ENCODE results near the gene SERPINE1.
A peak's percentile ranks its signal among the peaks of the same experiment; 100 is the strongest.
"Not testable (repeated sequence)": the region's sequence is repeated elsewhere in the genome, so short reads cannot be mapped to it uniquely, and the experiment has no call there.

SERPINE1 gene

GRCh38 chr7:101093906-101094305 lies 33.0 kb upstream of the SERPINE1 start:
- Histone ChIP-seq H3K27me3 (ENCODE audit: low read depth, low read length) (no peaks in the 10 kb centered on the region), H3K27ac (ENCODE audit: low read length) (no peak overlapping the region), H3K4me1 (ENCODE audit: control insufficient read depth in 1 of 2, insufficient read depth in 2 of 2, low read length in 2 of 2) (no peaks in the 10 kb centered on the region), H3K9me3 (ENCODE audit: control insufficient read depth in 1 of 2, low read length in 2 of 2) (no peaks in the 10 kb centered on the region), H3K4me3 (ENCODE audit: low read depth in 1 of 2, low read length in 2 of 2) (no peak overlapping the region), H3K36me3 (ENCODE audit: control insufficient read depth in 1 of 2, insufficient read depth in 2 of 2, low read length in 2 of 2) (peaks cover 11% of the 10 kb centered on the region in 2 donors)

- no peak overlapping the region for H3K27ac ChIP-seq (ENCODE audit: low read length)
- H3K4me3 ChIP-seq (ENCODE audit: low read depth in 1 of 2, low read length in 2 of 2): no peak overlapping the region
- peaks cover 7 to 9% of the 10 kb centered on the region in 2 donors for H3K36me3 ChIP-seq (ENCODE audit: control insufficient read depth in 1 of 2, insufficient read depth in 2 of 2, low read length in 2 of 2)
- no peaks in the 10 kb centered on the region for H3K9me3 ChIP-seq (ENCODE audit: control insufficient read depth in 1 of 2, low read length in 2 of 2)
- H3K27me3 ChIP-seq (ENCODE audit: low read depth, low read length): no peaks in the 10 kb centered on the region
- H3K4me1 ChIP-seq (ENCODE audit: control insufficient read depth in 1 of 2, insufficient read depth in 2 of 2, low read length in 2 of 2): no peaks in the 10 kb centered on the region
Observed at GRCh38 chr7:101094376-101094775, 32.5 kb upstream of the SERPINE1 start.

- Histone ChIP-seq H3K4me1 (ENCODE audit: control insufficient read depth in 1 of 2, insufficient read depth in 2 of 2, low read length in 2 of 2) (no peaks in the 10 kb centered on the region), H3K4me3 (ENCODE audit: low read depth in 1 of 2, low read length in 2 of 2) (no peak overlapping the region), H3K9me3 (ENCODE audit: control insufficient read depth in 1 of 2, low read length in 2 of 2) (no peaks in the 10 kb centered on the region), H3K36me3 (ENCODE audit: control insufficient read depth in 1 of 2, insufficient read depth in 2 of 2, low read length in 2 of 2) (peaks cover 1 to 6% of the 10 kb centered on the region in 2 donors), H3K27me3 (ENCODE audit: low read depth, low read length) (no peaks in the 10 kb centered on the region), H3K27ac (ENCODE audit: low read length) (no peak overlapping the region)
Observed at GRCh38 chr7:101094791-101095375, 32.0 kb upstream of the SERPINE1 start.

DNA sequence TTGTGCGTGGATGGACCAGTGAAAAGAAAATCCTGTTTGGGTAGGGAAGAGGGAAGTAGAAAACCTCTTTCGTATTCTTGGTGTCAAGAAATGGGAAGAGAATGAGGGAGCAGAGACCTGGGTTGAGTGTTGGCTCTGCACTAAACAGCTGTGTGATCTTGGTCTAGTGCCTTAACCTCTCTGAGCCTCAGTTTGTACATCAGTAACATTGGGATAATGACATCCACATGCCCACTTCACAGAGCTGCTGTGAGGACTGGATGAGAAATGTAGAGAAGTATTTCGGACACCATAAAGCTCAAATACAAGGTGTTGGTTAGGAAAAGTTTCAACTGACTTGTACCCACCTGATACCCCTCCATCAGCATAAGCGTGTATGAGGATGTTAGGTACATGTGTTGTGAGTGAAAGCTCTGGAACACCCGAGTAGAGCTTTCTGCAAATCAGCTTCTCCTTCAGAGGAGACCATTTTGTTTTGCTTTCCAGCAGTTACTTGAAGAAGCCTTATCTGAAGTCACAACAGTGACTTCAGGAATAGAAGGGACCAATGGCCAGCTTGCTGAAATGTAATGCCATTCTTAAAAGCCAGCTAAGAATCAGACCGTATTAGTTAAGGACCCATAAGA lies 30.5 kb upstream of the SERPINE1 start:
- H3K4me1 ChIP-seq (ENCODE audit: control insufficient read depth in 1 of 2, insufficient read depth in 2 of 2, low read length in 2 of 2): peaks cover 5% of the 10 kb centered on the region in 2 donors
- no peak overlapping the region for H3K27ac ChIP-seq (ENCODE audit: low read length)
- H3K36me3 ChIP-seq (ENCODE audit: control insufficient read depth in 1 of 2, insufficient read depth in 2 of 2, low read length in 2 of 2): no peaks in the 10 kb centered on the region
- H3K9me3 ChIP-seq (ENCODE audit: control insufficient read depth in 1 of 2, low read length in 2 of 2): no peaks in the 10 kb centered on the region
- no peak overlapping the region for H3K4me3 ChIP-seq (ENCODE audit: low read depth in 1 of 2, low read length in 2 of 2)
- H3K27me3 ChIP-seq (ENCODE audit: low read depth, low read length): no peaks in the 10 kb centered on the region

DNA sequence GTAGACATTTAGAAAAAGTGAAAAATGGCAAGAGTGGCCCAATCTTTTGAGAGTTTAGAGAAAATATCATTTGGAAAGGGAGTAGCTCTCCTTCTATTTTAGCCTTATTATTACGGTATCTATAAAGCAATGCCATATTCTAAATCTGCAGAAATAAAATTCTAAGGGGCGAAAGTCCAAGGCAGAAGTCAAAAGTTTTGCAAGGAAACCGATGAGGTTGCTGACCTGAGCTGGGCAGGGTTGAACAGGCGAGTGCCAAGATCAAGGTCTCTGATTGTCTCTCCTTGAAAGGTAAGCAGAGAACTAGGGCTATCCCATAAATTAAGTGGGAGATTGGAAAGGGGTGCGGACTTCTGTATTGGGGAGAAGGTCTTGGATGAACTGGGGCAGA lies 30.0 kb upstream of the SERPINE1 start:
- Histone ChIP-seq H3K27ac (ENCODE audit: low read length) (no peak overlapping the region), H3K4me3 (ENCODE audit: low read depth in 1 of 2, low read length in 2 of 2) (no peak overlapping the region), H3K36me3 (ENCODE audit: control insufficient read depth in 1 of 2, insufficient read depth in 2 of 2, low read length in 2 of 2) (no peaks in the 10 kb centered on the region), H3K27me3 (ENCODE audit: low read depth, low read length) (no peaks in the 10 kb centered on the region), H3K9me3 (ENCODE audit: control insufficient read depth in 1 of 2, low read length in 2 of 2) (no peaks in the 10 kb centered on the region), H3K4me1 (ENCODE audit: control insufficient read depth in 1 of 2, insufficient read depth in 2 of 2, low read length in 2 of 2) (peaks cover 5% of the 10 kb centered on the region in 2 donors)

GRCh38 chr7:101097561-101097960 lies 29.3 kb upstream of the SERPINE1 start:
- Histone ChIP-seq H3K4me1 (ENCODE audit: control insufficient read depth in 1 of 2, insufficient read depth in 2 of 2, low read length in 2 of 2) (peaks cover 5% of the 10 kb centered on the region in 2 donors), H3K9me3 (ENCODE audit: control insufficient read depth in 1 of 2, low read length in 2 of 2) (no peaks in the 10 kb centered on the region)

DNA sequence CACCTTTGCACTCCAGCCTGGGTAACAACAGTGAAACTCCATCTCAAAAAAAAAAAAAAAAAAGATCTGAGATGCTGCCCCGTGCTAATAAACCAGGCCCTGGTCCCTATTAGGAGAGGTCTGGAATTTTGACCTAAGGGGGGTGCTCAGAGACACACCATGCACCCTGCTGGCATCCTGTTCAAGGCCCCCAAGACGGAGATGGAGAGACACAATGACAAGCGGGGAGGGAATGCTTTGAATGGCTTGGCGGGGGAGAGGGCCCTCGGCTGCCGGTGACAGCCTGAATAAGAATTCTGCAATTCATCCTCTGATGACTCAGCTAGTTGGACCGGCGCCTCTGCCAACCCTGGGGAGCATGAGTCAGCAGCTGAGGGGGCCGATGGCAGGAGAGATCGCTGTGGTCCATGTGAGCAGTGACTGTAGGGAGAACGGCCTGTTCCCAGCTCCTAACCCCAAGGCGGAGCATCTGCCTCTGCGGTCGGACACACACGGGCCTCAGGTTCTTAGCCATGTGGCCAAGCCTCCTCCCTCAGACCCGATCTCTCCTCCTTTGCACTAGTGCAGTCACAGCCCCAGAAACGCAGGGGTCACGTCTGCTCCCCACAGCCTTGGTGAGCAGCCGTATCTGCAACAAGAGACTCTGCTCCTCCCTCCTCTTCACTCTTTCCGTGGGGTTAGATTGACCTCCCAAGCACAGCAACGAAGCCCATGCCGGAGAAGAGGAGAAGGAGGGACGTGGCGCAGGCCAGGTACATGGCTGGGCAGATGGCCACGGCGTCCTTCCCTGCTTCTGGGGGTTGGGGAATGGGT lies 26.7 kb upstream of the SERPINE1 start:
- H3K9me3 ChIP-seq (ENCODE audit: control insufficient read depth in 1 of 2, low read length in 2 of 2): no peaks in the 10 kb centered on the region
- H3K4me3 ChIP-seq (ENCODE audit: low read depth in 1 of 2, low read length in 2 of 2): no peak overlapping the region
- H3K4me1 ChIP-seq (ENCODE audit: control insufficient read depth in 1 of 2, insufficient read depth in 2 of 2, low read length in 2 of 2): peaks cover 5% of the 10 kb centered on the region in 2 donors
- H3K27ac ChIP-seq (ENCODE audit: low read length): peak overlapping the region; percentile 40
- H3K27me3 ChIP-seq (ENCODE audit: low read depth, low read length): no peaks in the 10 kb centered on the region
- no peaks in the 10 kb centered on the region for H3K36me3 ChIP-seq (ENCODE audit: control insufficient read depth in 1 of 2, insufficient read depth in 2 of 2, low read length in 2 of 2)

More at GRCh38 chr7:101097561-101097960, 29.3 kb upstream of the SERPINE1 start:
- Histone ChIP-seq H3K36me3 (ENCODE audit: control insufficient read depth in 1 of 2, insufficient read depth in 2 of 2, low read length in 2 of 2) (no peaks in the 10 kb centered on the region), H3K27me3 (ENCODE audit: low read depth, low read length) (no peaks in the 10 kb centered on the region), H3K4me3 (ENCODE audit: low read depth in 1 of 2, low read length in 2 of 2) (no peak overlapping the region), H3K27ac (ENCODE audit: low read length) (no peak overlapping the region)

- H3K27me3 ChIP-seq (ENCODE audit: low read depth, low read length): no peaks in the 10 kb centered on the region
- H3K36me3 ChIP-seq (ENCODE audit: control insufficient read depth in 1 of 2, insufficient read depth in 2 of 2, low read length in 2 of 2): no peaks in the 10 kb centered on the region
- peak overlapping the region; percentile 40 for H3K27ac ChIP-seq (ENCODE audit: low read length)
- no peaks in the 10 kb centered on the region for H3K9me3 ChIP-seq (ENCODE audit: control insufficient read depth in 1 of 2, low read length in 2 of 2)
- no peak overlapping the region for H3K4me3 ChIP-seq (ENCODE audit: low read depth in 1 of 2, low read length in 2 of 2)
- peaks cover 5% of the 10 kb centered on the region in 2 donors for H3K4me1 ChIP-seq (ENCODE audit: control insufficient read depth in 1 of 2, insufficient read depth in 2 of 2, low read length in 2 of 2)
Observed at GRCh38 chr7:101100858-101101847, 25.8 kb upstream of the SERPINE1 start.

DNA sequence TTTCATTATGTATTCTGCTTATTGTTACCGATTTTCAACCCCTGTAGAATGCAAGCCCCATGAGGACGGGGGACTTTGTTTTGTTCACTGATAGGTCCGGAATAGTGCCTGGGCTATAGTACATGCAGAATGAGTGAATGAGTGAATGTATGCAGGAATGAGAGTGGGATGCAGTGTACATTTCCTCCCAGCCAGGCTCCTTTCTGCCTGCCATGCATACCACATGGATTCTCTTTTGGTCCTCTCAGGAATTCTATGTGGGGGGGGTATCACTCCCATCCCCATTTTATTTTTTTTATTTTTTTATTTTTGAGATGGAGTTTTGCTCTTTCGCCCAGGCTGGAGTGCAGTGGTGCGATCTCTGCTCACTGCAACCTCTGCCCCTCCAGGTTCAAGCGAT lies 24.9 kb upstream of the SERPINE1 start:
- H3K36me3 ChIP-seq (ENCODE audit: control insufficient read depth in 1 of 2, insufficient read depth in 2 of 2, low read length in 2 of 2): no peaks in the 10 kb centered on the region
- no peak overlapping the region for H3K4me3 ChIP-seq (ENCODE audit: low read depth in 1 of 2, low read length in 2 of 2)
- H3K4me1 ChIP-seq (ENCODE audit: control insufficient read depth in 1 of 2, insufficient read depth in 2 of 2, low read length in 2 of 2): peaks cover 5% of the 10 kb centered on the region in 2 donors
- no peaks in the 10 kb centered on the region for H3K27me3 ChIP-seq (ENCODE audit: low read depth, low read length)
- no peak overlapping the region for H3K27ac ChIP-seq (ENCODE audit: low read length)
- H3K9me3 ChIP-seq (ENCODE audit: control insufficient read depth in 1 of 2, low read length in 2 of 2): no peaks in the 10 kb centered on the region

DNA sequence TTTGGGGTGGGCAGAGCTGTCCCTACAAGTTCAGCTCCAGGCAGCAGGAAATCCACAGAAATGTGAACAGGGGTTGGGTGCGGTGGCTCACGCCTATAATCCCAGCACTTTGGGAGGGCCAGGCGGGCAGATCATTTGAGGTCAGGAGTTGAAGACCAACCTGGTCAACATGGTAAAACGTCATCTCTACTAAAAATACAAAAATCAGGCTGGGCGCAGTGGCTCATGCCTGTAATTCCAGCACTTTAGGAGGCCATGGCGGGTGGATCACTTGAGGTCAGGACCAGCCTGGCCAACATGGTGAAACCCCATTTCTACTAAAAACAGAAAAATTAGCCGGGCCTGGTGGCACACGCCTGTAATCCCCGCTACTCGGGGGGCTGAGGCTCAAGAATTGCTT lies 23.2 kb upstream of the SERPINE1 start:
- not testable (repeated sequence) for H3K36me3 ChIP-seq (ENCODE audit: control insufficient read depth in 1 of 2, insufficient read depth in 2 of 2, low read length in 2 of 2); H3K27ac ChIP-seq (ENCODE audit: low read length); H3K4me3 ChIP-seq (ENCODE audit: low read depth in 1 of 2, low read length in 2 of 2); H3K27me3 ChIP-seq (ENCODE audit: low read depth, low read length); H3K9me3 ChIP-seq (ENCODE audit: control insufficient read depth in 1 of 2, low read length in 2 of 2); H3K4me1 ChIP-seq (ENCODE audit: control insufficient read depth in 1 of 2, insufficient read depth in 2 of 2, low read length in 2 of 2)

Measured in muscle layer of duodenum (tissue), 2 donors.